Ecto neural progenitor cell (in vitro differentiated cells): Measurements from ENCODE around the gene ADGRF4.
"Not testable (repeated sequence)": the region's sequence is repeated elsewhere in the genome, so short reads cannot be mapped to it uniquely, and the experiment has no call there.

Source experiments
- DNase-seq: peaks from one replicate; pipeline ENCODE4 v3.0.0-alpha.2; 2018; ENCODE audit warnings: low spot score

ADGRF4 gene

DNA sequence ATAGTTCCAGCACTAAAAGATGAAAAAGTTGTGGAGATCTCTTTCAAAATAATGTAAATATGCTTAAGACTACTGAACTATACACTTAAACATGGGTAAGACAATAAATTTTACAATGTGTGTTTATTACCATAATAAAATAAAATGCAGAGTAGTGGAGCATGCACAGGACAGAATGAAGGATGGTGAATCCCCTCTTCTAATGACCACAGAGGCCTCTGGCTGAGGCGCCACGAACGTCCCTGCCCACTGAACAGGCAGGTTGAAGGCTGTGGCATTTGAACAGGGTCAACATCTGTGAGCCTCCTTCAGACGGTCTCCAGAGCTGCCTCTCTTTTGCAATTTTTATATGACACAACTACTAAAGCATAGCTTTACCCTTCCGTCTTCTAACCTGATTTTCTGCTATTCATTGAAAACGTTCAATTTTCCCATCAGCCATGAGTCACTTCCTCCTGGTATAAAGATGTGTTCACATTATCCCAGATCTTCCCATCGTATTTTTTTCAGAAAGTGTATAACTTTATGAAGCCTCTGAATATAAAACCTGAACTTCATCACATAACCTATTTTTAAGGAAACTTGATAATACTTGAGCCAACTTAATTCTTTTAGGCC is 37.8 kb downstream of the ADGRF4 start:
- no peak for DNase-seq

DNA sequence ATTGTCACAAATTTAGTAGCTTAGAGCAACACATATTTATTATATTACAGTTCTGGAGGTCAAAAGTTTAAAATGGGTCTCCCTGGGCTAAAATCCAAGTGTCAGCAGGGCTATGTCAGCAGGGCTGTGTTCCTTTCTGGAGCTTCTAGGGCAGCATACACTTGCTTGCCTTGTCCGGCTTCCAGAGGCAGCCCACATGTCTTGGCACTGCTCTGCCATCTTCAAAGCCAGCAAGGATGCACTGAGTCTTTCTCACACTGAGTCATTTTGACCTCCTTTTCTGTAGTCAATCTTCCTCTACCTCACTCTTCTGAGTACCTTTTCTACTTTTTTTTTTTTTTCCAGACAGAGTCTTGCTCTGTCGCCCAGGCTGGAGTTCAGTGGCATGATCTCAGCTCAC is 39.0 kb downstream of the ADGRF4 start:
- DNase-seq: no peak

DNA sequence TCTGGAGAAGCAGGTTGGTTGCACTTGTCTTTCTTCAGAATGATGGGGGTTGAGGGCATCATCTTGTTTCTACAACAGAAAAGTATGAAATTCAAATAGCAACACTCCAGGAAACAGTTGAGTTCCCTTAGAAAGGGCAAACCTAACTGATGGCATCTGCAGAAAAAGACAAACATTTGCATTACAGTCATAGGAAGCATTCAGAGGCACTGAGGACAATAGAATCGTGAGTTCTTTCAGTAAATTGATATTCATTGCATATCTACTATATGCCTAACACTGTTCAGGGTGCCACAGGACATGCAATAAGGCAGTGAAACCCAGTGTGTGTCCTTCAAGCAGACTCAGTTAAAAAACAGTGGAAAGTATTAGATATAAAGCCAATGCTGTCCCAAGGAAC is 42.3 kb downstream of the ADGRF4 start:
- no peak for DNase-seq

DNA sequence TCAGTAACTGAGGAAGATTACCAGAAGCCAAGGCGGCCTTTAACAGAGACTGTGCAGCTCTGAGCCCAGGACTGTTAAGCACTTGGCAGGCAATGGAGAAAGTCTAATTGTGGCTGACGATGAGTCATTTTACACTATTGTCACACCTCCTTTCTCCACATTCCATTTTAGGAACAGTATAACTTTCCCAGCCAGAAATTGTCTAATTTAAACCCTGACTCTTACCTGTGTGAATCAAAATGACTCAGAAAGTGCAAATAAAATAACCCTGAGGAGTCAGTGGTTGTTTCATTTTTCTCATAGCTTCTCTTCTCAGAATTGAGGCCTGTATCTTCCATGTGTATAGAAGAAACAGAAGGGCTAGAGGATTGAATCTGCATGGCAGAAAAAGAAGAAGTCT is 43.4 kb downstream of the ADGRF4 start:
- DNase-seq: no peak

DNA sequence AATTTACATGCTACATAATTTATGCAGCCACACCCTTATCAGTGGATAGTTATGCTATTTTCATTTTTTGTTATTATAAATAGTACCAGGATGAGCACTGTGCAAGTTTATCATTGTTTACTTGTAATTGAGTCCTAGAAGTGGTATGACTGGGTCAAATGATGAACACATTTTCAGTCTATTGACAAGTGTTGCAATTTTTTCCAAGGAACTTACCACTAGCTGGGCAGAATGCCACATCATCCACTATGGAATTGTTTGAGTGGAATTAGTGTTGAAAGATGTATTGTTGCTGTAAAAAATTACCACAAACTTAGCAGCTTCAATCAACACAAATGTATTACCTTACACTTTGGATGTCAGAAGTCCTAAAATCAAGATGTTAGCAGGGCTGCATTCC is 45.4 kb downstream of the ADGRF4 start:
- DNase-seq: no peak

DNA sequence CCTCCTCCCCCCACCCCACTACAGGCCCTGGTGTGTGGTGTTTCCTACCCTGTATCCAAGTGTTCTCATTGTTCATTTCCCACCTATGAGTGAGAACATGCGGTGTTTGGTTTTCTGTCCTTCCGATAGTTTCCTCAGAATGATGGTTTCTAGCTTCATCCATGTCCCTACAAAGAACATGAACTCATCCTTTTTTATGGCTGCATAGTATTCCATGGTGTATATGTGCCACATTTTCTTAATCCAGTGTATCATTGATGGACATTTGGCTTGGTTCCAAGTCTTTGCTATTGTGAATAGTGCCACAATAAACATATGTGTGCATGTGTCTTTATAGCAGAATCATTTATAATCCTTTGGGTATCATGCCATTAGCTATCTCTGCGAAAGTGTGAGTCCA is 46.9 kb downstream of the ADGRF4 start:
- not testable (repeated sequence) for DNase-seq

DNA sequence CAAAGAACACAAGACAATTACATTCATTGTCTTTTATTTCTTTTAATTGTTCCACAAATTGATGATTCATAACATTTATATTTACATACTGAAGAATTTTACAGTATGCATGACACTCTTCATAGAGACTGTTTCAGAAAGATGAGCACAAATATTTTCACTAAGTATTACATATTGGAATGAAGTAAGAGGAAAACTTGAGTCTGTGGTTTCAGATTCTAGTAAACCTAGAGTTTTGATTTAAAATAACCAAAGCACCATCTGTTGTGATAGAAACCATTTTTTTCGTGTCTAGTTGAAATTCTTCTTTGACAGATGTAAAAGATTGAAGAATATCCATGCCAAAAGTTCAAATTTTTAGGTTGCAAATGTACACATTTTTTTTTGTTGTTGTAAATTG is 51.4 kb downstream of the ADGRF4 start:
- DNase-seq: no peak

DNA sequence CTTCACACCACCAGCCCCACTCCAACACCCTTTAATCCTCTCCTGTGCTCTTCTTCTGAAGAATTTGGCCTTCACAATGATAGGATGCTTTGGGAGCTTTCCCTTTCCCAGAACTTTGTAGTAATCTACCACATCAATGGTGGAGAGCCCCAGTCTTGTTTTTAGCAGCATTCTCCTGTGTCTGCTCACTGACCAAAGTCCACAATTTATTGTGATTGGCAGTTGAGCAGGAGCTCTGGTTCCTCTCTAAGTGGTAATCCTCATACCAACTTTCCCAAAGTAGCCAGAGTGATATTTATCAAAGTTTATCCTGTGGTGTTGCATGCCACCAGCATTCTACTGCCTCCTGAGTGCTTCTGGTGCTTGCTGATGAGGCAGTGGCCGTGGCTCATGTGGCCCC is 54.4 kb downstream of the ADGRF4 start:
- no peak for DNase-seq

DNA sequence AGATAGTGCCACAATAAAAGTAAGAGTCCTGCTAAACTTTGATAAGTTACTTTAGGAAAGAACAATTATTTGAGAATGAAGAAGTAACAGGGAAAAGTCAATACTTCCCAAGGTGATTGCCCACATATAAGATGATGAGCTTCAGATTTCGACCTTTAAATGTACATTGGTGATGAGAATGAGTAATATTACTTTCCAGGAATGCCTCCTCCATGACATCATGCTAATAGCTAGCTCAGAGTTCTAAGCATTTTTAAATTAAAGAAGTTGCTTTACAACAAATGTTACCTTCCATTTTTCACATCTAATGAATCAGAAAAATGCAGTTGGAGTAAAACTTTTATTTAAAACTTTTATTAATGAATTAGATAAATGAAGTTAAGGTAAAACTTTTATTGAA is 61.0 kb downstream of the ADGRF4 start:
- no peak for DNase-seq

DNA sequence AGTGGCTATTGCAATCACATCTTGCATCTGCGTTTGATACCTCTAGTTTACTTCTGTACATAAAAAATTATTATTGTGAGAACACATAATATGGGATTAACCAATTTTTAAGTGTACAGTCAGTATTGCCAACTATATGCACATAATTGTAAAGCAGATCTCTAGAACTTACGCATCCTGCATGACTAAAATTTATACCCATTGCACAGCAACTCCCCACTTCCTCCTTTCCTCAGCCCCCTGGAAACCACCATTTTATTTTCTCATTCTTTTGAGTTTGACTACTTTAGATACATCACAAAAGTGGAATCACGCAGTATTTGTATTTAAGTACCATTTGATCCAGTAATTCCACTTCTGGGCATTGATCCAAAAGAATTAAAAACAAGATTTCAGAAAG is 64.1 kb downstream of the ADGRF4 start:
- DNase-seq: no peak

DNA sequence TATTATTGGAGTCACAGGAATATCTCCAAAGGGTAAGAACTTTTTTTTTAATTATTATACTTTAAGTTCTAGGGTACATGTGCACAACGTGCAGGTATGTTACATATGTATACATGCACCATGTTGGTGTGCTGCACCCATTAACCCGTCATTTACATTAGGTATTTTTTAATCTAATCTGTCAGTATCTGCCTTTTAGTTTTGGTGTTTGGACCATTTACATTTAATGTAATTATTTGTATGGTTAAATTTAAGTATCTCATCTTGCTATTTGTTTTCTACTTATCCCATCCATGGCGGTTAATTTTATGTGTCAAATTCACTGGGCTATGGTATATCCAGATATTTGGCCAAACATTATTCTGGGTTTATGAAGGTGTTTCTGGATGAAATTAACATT is 68.1 kb downstream of the ADGRF4 start:
- no peak for DNase-seq

DNA sequence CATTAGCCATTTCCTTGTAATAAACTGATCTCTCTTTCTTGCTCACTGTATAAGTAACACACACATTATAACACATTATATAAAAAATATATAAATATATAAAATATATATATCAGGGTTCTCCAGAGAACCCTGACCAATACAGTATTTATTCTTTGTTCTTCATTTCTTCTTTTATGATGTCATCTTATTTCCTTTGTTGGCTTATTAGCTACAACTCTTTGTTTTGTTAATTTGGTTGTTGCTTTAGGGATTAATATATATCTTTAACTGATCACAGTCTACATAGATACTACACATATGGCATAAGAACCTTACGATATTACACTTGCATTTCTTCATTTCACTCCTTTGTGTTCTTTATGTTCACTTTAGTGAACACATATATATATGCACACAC is 68.7 kb downstream of the ADGRF4 start:
- no peak for DNase-seq

DNA sequence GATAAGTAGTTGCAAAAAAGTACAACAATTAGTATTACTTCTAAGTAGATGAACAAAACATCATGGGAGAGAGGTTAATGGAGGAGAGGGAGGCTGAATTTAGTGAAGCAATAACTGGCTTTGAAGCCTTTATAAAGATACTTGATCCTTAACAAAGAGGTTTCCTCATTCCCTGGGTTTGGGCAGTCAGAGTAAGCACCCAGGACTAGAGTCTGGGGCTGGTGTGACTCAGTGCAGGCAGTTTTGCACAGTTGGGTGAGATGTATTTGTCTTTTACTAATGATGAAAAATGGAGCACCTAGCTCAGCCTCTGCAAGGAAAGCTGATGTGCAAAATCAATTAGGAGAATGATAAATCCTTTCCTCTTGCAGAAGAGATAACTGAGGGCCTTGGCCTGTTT is 71.6 kb downstream of the ADGRF4 start:
- no peak for DNase-seq
